ENCODE data around the gene LTK.

LTK gene

GRCh38 chr15:41513506-41514227 is at the start of gene LTK:
TSS of gene LTK (minus strand) at chr15:41513827. CDS start at chr15:41513709, 118 bp downstream.
- peak; percentile 46 for DNase-seq

GRCh38 chr15:41562784-41563198 is 49.2 kb upstream of the LTK start:
- DNase-seq, result no peak

- DNase-seq, result no peak
Measured at GRCh38 chr15:41562244-41562643, 48.6 kb upstream of the LTK start.

- no peak for DNase-seq
Measured at GRCh38 chr15:41561777-41562145, 48.1 kb upstream of the LTK start.

GRCh38 chr15:41561104-41561776 is 47.6 kb upstream of the LTK start:
- DNase-seq, result no peak

GRCh38 chr15:41560572-41560874 is 46.9 kb upstream of the LTK start:
- no peak for DNase-seq

- DNase-seq, result no peak
Measured at GRCh38 chr15:41559239-41559782, 45.7 kb upstream of the LTK start.

GRCh38 chr15:41558400-41559238 is 45.0 kb upstream of the LTK start, which contains the start of gene TYRO3:
TSS of gene TYRO3 (plus strand) at chr15:41559212. CDS start at chr15:41559258, 46 bp downstream.
- no peak for DNase-seq

- peak; percentile 57 for DNase-seq
Measured at GRCh38 chr15:41557673-41558399, 44.2 kb upstream of the LTK start.

GRCh38 chr15:41556677-41557076 is 43.0 kb upstream of the LTK start:
- no peak for DNase-seq

GRCh38 chr15:41554915-41555314 is 41.3 kb upstream of the LTK start:
- no peak for DNase-seq

GRCh38 chr15:41554343-41554742 is 40.7 kb upstream of the LTK start:
- no peak for DNase-seq

GRCh38 chr15:41553731-41554130 is 40.1 kb upstream of the LTK start:
- no peak for DNase-seq

- DNase-seq, result no peak
Measured at GRCh38 chr15:41550066-41550775, 36.6 kb upstream of the LTK start.

- no peak for DNase-seq
Measured at GRCh38 chr15:41546851-41547786, 33.5 kb upstream of the LTK start.

GRCh38 chr15:41545218-41545617 is 31.6 kb upstream of the LTK start:
- DNase-seq, result no peak

- no peak for DNase-seq
Measured at GRCh38 chr15:41544650-41545015, 31.0 kb upstream of the LTK start.

GRCh38 chr15:41543521-41543870 is 29.9 kb upstream of the LTK start:
- DNase-seq, result no peak

GRCh38 chr15:41536866-41537265 is 23.2 kb upstream of the LTK start:
- no peak for DNase-seq

- no peak for DNase-seq
Measured at GRCh38 chr15:41535544-41535943, 21.9 kb upstream of the LTK start.

- no peak for DNase-seq
Measured at GRCh38 chr15:41530363-41530956, 16.8 kb upstream of the LTK start.
